ENCODE measurements around the gene GID8. TPM values are rescaled to one million over a fixed set of nuclear protein-coding genes. Genes with fewer than 3 reads are reported as not detected.

The GID8 gene
- total and polyA plus RNA-seq, 2 of the 4 experiments (the other 2 are of a cell fraction), result 21.5 to 33.9 TPM

- Histone ChIP-seq H3K79me1 (ENCODE audit: low read depth in 1 of 2, low read length in 2 of 2) (no peaks in the 10 kb centered on the region), H3K27ac (ENCODE audit: insufficient read depth, low read length) (no peak overlapping the region), H3K18ac (ENCODE audit: low read depth, low read length) (no peak overlapping the region), H4K20me1 (ENCODE audit: insufficient read depth, low read length) (no peaks in the 10 kb centered on the region), H4K91ac (ENCODE audit: insufficient read depth, low read depth, low read length) (no peak overlapping the region), H3K9ac (ENCODE audit: low read depth, low read length) (no peak overlapping the region), H3K56ac (ENCODE audit: extremely low read depth, insufficient read depth, low read length) (no peak overlapping the region), H2BK20ac (ENCODE audit: low read depth, low read length) (no peak overlapping the region), H3K4me2 (ENCODE audit: low read depth, low read length) (peak overlapping the region; percentile 78; the same call in 1 of the 2 replicates), H2AK5ac (ENCODE audit: low read depth, low read length) (no peak overlapping the region), H3K23ac (ENCODE audit: low read depth, low read length) (no peak overlapping the region), H3K4ac (ENCODE audit: low read depth, low read length) (no peak overlapping the region), H3K9me1 (ENCODE audit: insufficient read depth, low read length) (no peaks in the 10 kb centered on the region), H3K4me1 (ENCODE audit: control insufficient read depth, insufficient read depth, low read length) (no peaks in the 10 kb centered on the region), H3K27me3 (ENCODE audit: control insufficient read depth, insufficient read depth, low read length) (peaks cover 69% of the 10 kb centered on the region), H4K8ac (ENCODE audit: low read depth in 2 of 2, low read length in 2 of 2) (no peak overlapping the region), H4K5ac (ENCODE audit: low read depth, low read length) (no peak overlapping the region), H3K36me3 (ENCODE audit: control insufficient read depth, insufficient read depth, low read length) (no peaks in the 10 kb centered on the region), H3K14ac (replicated peaks; ENCODE audit: low read depth, low read length) (no peak overlapping the region), H2BK5ac (ENCODE audit: low read depth, low read length, poor library complexity, severe bottlenecking) (no peak overlapping the region), H2AK9ac (replicated peaks; ENCODE audit: low read depth, low read length, poor library complexity) (no peak overlapping the region), H3K4me3 (ENCODE audit: insufficient read depth, low read depth, low read length) (no peak overlapping the region), H2BK15ac (ENCODE audit: low read depth, low read length) (no peak overlapping the region), H2BK120ac (ENCODE audit: low read depth, low read length) (no peak overlapping the region), H3K9me3 (ENCODE audit: control insufficient read depth, insufficient read depth, low read length) (no peaks in the 10 kb centered on the region), H2AFZ (replicated peaks; ENCODE audit: low read length, poor library complexity) (peak overlapping the region; percentile 85)
- DNase-seq, result no peak
- intact Hi-C loops (cut with micrococcal nuclease) (loop anchor here (1.0 kb wide), 2 partner anchors 36 to 73 kb away; no protein-coding TSS in a partner anchor), dilution Hi-C loops (cut with HindIII; ENCODE audit: low sequenced_read_pairs, unreplicated experiment) (no loop called here), in situ Hi-C loops (cut with MboI; ENCODE audit: low sequenced_read_pairs) (no loop called here)
- TF ChIP-seq BHLHE40 (IDR thresholded peaks at IDR 0.05; ENCODE audit: low read depth, low read length) (no peak), MAFK (IDR thresholded peaks at IDR 0.05; ENCODE audit: low read depth, low read length) (no peak), RFX5 (IDR thresholded peaks at IDR 0.05; ENCODE audit: low read depth, low read length) (no peak), POLR2A (IDR thresholded peaks at IDR 0.05; ENCODE audit: low read depth, low read length) (no peak), CHD1 (IDR thresholded peaks at IDR 0.05; ENCODE audit: low read depth, low read length) (no peak), MXI1 (IDR thresholded peaks at IDR 0.05; ENCODE audit: borderline replicate concordance, low read depth, low read length) (no peak), SMC3 (IDR thresholded peaks at IDR 0.05; ENCODE audit: low read depth, low read length) (no peak), NFE2L2 (IDR thresholded peaks at IDR 0.05; ENCODE audit: low read depth, low read length) (no peak), RCOR1 (IDR thresholded peaks at IDR 0.05; ENCODE audit: insufficient replicate concordance, low read length) (no peak), MAZ (IDR thresholded peaks at IDR 0.05; ENCODE audit: borderline replicate concordance, low read depth, low read length) (no peak), RAD21 (IDR thresholded peaks at IDR 0.05; ENCODE audit: low read length) (no peak)
- ATAC-seq (ENCODE audit: low read depth), result no peak
- 16% methylated on average over 20 of the region's 48 CpGs; no CpG with 5 or more reads in 1 of the 2 experiments for WGBS, 2 experiments (ENCODE audit: extremely low coverage in 2 of 2, insufficient read length in 1 of 2)
- ChIA-PET POLR2A (ENCODE audit: unreplicated experiment) (no interaction called here), CTCF (interaction anchor here (0.6 to 1.4 kb wide), 7 partner anchors 8 to 36 kb away, joined by 3 to 12 read pairs (median 3); no protein-coding TSS in a partner anchor)
- no TSS peak for BruUV-seq (replicated peaks)
These were observed 35.1 kb downstream of the GID8 start for GRCh38 chr20:62972845-62973745.

All from IMR-90 (cell line).